ENCODE data around the gene FLT3.

DNA sequence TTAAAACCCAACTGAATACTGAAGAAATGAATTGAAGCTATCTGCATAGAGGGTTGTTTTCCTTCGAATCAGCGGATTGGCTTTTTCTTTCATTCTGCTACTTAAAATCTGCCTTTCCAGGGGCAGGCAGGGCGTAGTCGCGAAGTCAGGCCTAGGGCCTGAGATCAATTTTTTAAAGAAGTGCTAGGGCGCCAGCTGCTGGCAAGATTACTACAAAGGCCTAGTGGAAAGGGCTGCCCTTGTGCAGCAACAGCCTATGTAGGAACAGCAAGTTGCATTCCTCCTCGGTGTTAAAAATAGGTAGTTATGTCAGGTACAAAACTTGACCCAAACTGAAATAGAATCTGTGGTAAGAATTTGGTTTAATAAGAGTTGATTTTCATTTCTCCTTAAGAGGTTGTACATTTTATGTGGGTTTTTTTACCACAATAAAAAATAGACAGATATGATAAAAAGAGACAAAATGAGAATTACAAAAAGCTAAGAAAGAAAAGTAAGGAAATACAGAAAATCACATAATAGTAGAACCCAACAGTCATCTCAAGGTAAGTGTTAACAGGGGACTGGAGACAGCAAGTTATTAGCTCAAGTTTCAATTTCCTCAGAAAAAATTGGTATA lies 102.4 kb downstream of the FLT3 start:
- TF ChIP-seq, protein P1, sequence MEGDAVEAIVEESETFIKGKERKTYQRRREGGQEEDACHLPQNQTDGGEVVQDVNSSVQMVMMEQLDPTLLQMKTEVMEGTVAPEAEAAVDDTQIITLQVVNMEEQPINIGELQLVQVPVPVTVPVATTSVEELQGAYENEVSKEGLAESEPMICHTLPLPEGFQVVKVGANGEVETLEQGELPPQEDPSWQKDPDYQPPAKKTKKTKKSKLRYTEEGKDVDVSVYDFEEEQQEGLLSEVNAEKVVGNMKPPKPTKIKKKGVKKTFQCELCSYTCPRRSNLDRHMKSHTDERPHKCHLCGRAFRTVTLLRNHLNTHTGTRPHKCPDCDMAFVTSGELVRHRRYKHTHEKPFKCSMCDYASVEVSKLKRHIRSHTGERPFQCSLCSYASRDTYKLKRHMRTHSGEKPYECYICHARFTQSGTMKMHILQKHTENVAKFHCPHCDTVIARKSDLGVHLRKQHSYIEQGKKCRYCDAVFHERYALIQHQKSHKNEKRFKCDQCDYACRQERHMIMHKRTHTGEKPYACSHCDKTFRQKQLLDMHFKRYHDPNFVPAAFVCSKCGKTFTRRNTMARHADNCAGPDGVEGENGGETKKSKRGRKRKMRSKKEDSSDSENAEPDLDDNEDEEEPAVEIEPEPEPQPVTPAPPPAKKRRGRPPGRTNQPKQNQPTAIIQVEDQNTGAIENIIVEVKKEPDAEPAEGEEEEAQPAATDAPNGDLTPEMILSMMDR (IDR thresholded peaks at IDR 0.05) = no peak
- no peak for TF ChIP-seq POLR2A (IDR thresholded peaks at IDR 0.05)

Data from testis (tissue), 2 donors.